ENCODE data around the gene DENR. TPM values are rescaled to one million over a fixed set of nuclear protein-coding genes. Genes with fewer than 3 reads are reported as not detected.
A peak's percentile ranks its signal among the peaks of the same experiment; 100 is the strongest.
"Not testable (repeated sequence)": the region's sequence is repeated elsewhere in the genome, so short reads cannot be mapped to it uniquely, and the experiment has no call there.

Gene DENR, protein sequence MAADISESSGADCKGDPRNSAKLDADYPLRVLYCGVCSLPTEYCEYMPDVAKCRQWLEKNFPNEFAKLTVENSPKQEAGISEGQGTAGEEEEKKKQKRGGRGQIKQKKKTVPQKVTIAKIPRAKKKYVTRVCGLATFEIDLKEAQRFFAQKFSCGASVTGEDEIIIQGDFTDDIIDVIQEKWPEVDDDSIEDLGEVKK
- total RNA-seq (10 to 100 TPM; 78.8 to 79.3 TPM), polyA plus RNA-seq (68.7 TPM)

DNA sequence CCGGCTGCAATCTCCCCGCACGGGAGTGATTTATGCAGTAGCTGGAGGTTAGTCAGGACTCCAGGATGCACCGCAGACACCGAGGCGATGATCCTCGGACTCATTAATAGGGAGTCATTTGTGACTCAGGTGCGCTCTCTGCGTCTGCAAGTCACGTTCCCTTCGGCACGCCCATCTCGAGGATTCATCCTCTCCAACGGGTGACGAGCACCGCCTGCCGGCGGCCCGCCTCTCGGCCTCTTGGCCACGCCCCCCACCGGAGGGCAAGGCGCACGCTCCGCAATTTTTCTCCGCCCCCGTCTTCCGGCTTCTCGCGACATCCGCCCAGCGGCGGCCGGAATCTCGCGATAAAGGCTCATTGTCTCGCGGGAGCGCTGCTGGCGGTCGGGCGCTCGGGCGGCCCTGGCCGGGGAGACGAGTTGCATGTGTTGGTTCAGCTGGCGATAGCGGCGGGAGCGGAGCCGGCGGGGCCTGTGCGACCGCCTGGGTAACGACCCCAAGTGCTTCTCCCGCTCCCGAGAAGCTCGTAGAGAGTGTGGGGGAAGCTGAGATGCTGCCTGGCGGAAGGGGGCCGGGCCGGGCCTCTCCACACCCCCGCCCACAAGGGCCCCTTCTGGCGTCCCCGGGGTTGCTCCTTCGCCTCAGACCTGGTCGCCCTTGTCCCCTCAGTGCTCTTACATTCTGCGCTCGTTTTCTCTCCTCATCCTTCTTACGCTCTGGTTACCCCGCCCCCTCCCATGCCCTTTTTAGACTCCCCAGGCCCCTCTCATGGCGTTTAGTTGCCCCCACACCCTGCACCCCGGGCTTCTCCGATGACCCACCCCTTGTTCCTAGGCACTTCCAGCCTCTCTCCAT, at the start of gene DENR:
TSS of gene DENR (plus strand) at position 361 of the 855 bp plus-strand sequence. CDS start 878 bp downstream, outside the sequence.
- H3K4me1 ChIP-seq (ENCODE audit: insufficient read depth, low read length): peaks cover 27% of the 10 kb centered on the region
- H3K4me3 ChIP-seq (ENCODE audit: low read length): peak within 1 kb of the TSS; percentile 97
- ChIA-PET POLR2A (interaction anchor here (1.1 to 1.6 kb wide), 4 partner anchors 12 to 252 kb away, joined by 3 to 5 read pairs (median 4); partner anchors contain the start of genes OGFOD2, RSRC2 and ZCCHC8), CTCF (interaction anchor here (0.7 to 2.7 kb wide), 2 partner anchors 22 to 353 kb away, joined by 3 to 11 read pairs; no protein-coding TSS in a partner anchor)
- Mint-ChIP-seq H3K27me3 (no peaks in the 10 kb centered on the region), H3K36me3 (peaks cover 0 to 47% (median 23%) of the 10 kb centered on the region in 3 donors), H3K27ac (peak within 1 kb of the TSS; percentile 74 to 99 (median 96)), H3K9me3 (no peaks in the 10 kb centered on the region), H3K4me3 (peak within 1 kb of the TSS; percentile 79 to 97 (median 94)), H3K4me1 (peaks cover 39 to 59% (median 54%) of the 10 kb centered on the region in 3 donors)
- H3K36me3 ChIP-seq (ENCODE audit: insufficient read depth, low read length): peaks cover 15% of the 10 kb centered on the region
- H3K27me3 ChIP-seq (ENCODE audit: insufficient read depth, low read length, poor library complexity, severe bottlenecking): no peaks in the 10 kb centered on the region
- peak; percentile 99 for DNase-seq
- no peaks in the 10 kb centered on the region for H3K9me3 ChIP-seq (ENCODE audit: low read length)
- H3K27ac ChIP-seq (ENCODE audit: low read depth, low read length): peak within 1 kb of the TSS; percentile 90

DNA sequence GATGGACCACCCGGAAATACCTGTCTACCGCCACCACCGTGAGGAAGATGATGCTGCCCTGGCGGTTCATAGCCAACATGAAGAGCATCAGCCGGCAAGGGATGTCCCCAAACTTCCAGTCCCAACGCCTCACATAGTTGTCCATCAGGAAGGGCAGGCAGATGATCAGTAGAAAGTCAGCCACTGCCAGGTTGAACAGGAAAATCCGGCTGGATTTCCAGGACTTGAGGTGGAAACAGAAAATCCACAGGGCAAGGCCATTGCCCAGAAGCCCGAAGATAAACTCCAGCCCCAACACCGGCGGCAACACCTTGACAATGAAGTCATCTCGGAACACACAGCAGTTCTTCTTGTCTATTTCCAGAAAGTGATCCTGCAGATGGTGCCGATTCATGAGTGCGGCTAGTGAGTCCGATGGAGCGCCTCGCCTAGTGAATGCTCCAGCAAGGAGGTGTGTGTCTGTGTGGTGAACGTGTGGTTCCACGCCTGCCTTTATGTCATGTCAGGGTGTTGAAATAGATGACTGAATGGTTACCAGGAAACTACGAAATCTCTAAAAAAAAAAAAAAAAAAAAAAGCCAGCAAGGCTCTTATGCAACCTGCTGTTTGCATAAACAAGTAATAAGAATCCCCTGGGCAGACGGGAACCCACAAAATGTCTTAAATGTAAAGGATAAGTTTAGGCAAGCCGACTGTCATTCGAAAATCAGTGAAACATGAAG, 49.6 kb upstream of the DENR start, which contains the start of gene HCAR2:
TSS of gene HCAR2 (minus strand) at position 468 of the 722 bp plus-strand sequence. CDS start at position 394, 74 bp downstream.
- H3K27ac ChIP-seq (ENCODE audit: low read depth, low read length); H3K9me3 Mint-ChIP-seq: not testable (repeated sequence)

DNA sequence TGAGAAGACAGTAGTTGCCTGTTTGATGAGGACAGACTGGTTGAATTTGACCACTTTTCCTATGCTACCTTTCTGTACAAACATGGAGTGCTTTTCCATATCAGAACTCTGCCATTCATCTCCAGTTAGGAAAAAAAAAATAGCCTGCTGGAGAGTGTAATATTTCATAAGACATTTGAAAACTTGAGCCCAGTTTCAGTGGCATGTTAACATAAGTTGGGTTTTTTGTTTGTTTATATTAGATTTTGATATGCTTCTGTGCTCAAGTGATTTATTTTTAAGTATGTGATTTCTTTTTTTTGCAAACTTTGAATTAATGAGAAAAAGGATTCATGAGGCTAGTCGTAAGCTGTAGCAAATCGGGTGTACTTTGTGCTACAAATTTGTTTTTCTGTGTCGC, 48.8 kb upstream of the DENR start:
- H3K27ac Mint-ChIP-seq; H3K36me3 Mint-ChIP-seq; H3K36me3 ChIP-seq (ENCODE audit: insufficient read depth, low read length); H3K4me1 ChIP-seq (ENCODE audit: insufficient read depth, low read length); H3K9me3 ChIP-seq (ENCODE audit: low read length); H3K27me3 ChIP-seq (ENCODE audit: insufficient read depth, low read length, poor library complexity, severe bottlenecking); H3K4me1 Mint-ChIP-seq; H3K4me3 Mint-ChIP-seq; H3K4me3 ChIP-seq (ENCODE audit: low read length); H3K27ac ChIP-seq (ENCODE audit: low read depth, low read length); POLR2A ChIA-PET; DNase-seq; H3K9me3 Mint-ChIP-seq; CTCF ChIA-PET: not testable (repeated sequence)
- peaks cover 0 to 10% of the 10 kb centered on the region in 2 donors for H3K27me3 Mint-ChIP-seq

More for the DNA sequence above, 49.6 kb upstream of the DENR start, which contains the start of gene HCAR2:
- peaks cover 0 to 10% of the 10 kb centered on the region in 2 donors for H3K27me3 Mint-ChIP-seq
- H3K36me3 ChIP-seq (ENCODE audit: insufficient read depth, low read length); H3K27ac Mint-ChIP-seq; H3K4me1 ChIP-seq (ENCODE audit: insufficient read depth, low read length); H3K9me3 ChIP-seq (ENCODE audit: low read length); H3K4me1 Mint-ChIP-seq; CTCF ChIA-PET; DNase-seq; POLR2A ChIA-PET; H3K4me3 ChIP-seq (ENCODE audit: low read length); H3K4me3 Mint-ChIP-seq; H3K36me3 Mint-ChIP-seq; H3K27me3 ChIP-seq (ENCODE audit: insufficient read depth, low read length, poor library complexity, severe bottlenecking): not testable (repeated sequence)

DNA sequence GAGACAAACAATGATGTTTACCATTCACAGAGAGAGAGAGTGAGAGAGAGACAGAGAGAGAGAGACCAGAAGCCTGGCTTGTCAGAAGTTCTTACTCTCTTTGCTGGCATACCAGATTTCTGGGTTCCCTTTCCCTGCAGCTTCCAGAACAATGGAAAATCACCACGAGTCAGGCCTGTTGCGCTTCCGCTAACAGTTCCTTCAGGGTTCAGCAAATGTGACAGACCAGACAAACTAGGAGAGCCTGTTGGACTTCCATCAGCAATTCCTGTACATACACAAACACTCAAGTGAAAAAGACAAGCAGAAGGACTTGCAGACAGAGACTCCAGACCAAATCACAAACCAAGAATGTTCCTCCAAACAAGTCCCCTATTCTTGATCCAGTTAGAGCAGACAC, 43.3 kb upstream of the DENR start:
- CTCF ChIA-PET: not testable (repeated sequence)

DNA sequence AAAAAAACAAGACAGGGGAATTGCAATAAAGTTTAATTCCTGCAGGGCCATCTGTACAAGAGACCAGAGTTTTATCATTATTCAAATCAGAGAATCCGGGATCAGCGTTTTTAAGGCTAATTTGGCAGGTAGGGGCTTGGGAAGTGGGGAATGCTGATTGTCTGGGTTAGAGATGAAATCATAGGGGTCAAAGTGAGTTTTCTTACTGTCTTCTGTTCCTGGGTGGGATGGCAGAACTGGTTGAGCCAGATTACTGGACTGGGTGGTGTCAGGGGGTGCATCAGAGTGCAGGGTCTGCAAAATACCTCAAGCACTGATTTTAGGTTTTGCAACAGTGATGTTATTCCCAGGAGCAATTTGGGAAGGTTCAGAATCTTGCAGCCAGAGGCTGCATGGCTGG, 42.3 kb upstream of the DENR start:
- H3K4me3 Mint-ChIP-seq; H3K4me1 ChIP-seq (ENCODE audit: insufficient read depth, low read length); H3K4me1 Mint-ChIP-seq; H3K9me3 ChIP-seq (ENCODE audit: low read length); H3K9me3 Mint-ChIP-seq; CTCF ChIA-PET; H3K36me3 ChIP-seq (ENCODE audit: insufficient read depth, low read length); H3K27me3 ChIP-seq (ENCODE audit: insufficient read depth, low read length, poor library complexity, severe bottlenecking); H3K27me3 Mint-ChIP-seq; DNase-seq; H3K36me3 Mint-ChIP-seq; H3K4me3 ChIP-seq (ENCODE audit: low read length); H3K27ac Mint-ChIP-seq; H3K27ac ChIP-seq (ENCODE audit: low read depth, low read length); POLR2A ChIA-PET: not testable (repeated sequence)

More for the DNA sequence above, 43.3 kb upstream of the DENR start:
- H3K4me3 Mint-ChIP-seq; H3K27ac ChIP-seq (ENCODE audit: low read depth, low read length); H3K9me3 Mint-ChIP-seq; H3K27me3 Mint-ChIP-seq; H3K9me3 ChIP-seq (ENCODE audit: low read length); DNase-seq; H3K4me3 ChIP-seq (ENCODE audit: low read length); POLR2A ChIA-PET; H3K36me3 Mint-ChIP-seq; H3K4me1 ChIP-seq (ENCODE audit: insufficient read depth, low read length); H3K27ac Mint-ChIP-seq; H3K27me3 ChIP-seq (ENCODE audit: insufficient read depth, low read length, poor library complexity, severe bottlenecking); H3K4me1 Mint-ChIP-seq; H3K36me3 ChIP-seq (ENCODE audit: insufficient read depth, low read length): not testable (repeated sequence)

DNA sequence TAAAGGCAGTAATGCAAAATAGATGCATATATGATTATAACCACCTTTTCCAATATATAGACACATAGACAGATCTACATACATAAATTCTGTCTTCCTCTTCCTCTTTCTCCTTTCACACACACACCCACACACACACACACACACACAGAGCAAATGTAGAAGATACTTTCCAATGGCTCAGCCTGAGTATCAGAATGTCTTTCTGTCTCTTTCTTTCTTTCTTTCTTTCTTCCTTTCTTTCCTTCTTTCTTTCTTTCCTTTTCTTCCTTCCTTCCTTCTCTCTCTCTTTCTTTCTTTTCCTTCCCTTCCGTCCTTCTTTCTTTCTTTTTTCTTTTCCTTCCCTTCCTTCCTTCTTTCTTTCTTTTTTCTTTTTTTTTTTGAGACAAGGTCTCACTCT, 41.4 kb upstream of the DENR start:
- H3K4me1 Mint-ChIP-seq; H3K27ac ChIP-seq (ENCODE audit: low read depth, low read length); CTCF ChIA-PET; H3K9me3 ChIP-seq (ENCODE audit: low read length); H3K36me3 ChIP-seq (ENCODE audit: insufficient read depth, low read length); H3K9me3 Mint-ChIP-seq; H3K27me3 Mint-ChIP-seq; H3K27ac Mint-ChIP-seq; H3K4me3 Mint-ChIP-seq; H3K27me3 ChIP-seq (ENCODE audit: insufficient read depth, low read length, poor library complexity, severe bottlenecking); H3K4me3 ChIP-seq (ENCODE audit: low read length); POLR2A ChIA-PET; DNase-seq; H3K36me3 Mint-ChIP-seq; H3K4me1 ChIP-seq (ENCODE audit: insufficient read depth, low read length): not testable (repeated sequence)

DNA sequence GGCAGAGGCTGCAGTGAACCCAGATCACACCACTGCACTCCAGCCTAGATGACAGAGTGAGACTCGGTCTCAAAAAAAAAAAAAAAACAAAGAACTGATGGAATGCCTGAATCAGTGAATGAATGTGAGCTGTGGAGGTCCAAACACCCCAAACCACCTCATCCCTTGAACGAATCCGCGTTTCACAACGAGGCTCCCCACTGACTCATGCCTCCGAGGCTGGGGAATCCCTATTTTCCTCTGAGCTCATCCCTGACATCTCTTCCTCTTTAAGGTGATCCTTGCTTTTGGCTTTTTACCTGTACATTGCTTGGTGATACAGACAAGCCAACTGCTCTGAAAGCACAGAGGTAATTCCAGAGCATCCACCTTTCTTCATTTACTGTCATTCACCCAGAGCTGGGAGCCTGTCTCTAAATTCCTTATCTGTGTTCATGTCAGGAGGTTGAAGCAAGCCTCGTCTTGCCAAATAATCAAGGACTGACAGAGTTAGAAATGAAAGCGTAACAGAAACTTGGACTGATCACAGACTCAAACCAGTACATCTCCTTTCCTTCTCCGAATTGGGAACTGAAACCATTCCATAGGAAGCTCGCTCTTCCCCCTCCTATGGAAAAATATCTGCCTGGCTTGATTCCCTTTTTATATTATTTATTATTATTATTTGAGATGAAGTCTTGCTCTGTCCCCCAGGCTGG, 39.0 kb upstream of the DENR start:
- H3K9me3 Mint-ChIP-seq; H3K9me3 ChIP-seq (ENCODE audit: low read length); H3K36me3 ChIP-seq (ENCODE audit: insufficient read depth, low read length); H3K4me3 ChIP-seq (ENCODE audit: low read length); H3K36me3 Mint-ChIP-seq; POLR2A ChIA-PET; H3K4me3 Mint-ChIP-seq; H3K27ac ChIP-seq (ENCODE audit: low read depth, low read length); H3K4me1 ChIP-seq (ENCODE audit: insufficient read depth, low read length); CTCF ChIA-PET; DNase-seq; H3K27me3 ChIP-seq (ENCODE audit: insufficient read depth, low read length, poor library complexity, severe bottlenecking); H3K27me3 Mint-ChIP-seq; H3K4me1 Mint-ChIP-seq; H3K27ac Mint-ChIP-seq: not testable (repeated sequence)

All from CD8-positive, alpha-beta memory T cell (primary cell).